ENCODE measurements around the gene ATOX1.
"Not testable (repeated sequence)": the region's sequence is repeated elsewhere in the genome, so short reads cannot be mapped to it uniquely, and the experiment has no call there.

The ATOX1 gene

DNA sequence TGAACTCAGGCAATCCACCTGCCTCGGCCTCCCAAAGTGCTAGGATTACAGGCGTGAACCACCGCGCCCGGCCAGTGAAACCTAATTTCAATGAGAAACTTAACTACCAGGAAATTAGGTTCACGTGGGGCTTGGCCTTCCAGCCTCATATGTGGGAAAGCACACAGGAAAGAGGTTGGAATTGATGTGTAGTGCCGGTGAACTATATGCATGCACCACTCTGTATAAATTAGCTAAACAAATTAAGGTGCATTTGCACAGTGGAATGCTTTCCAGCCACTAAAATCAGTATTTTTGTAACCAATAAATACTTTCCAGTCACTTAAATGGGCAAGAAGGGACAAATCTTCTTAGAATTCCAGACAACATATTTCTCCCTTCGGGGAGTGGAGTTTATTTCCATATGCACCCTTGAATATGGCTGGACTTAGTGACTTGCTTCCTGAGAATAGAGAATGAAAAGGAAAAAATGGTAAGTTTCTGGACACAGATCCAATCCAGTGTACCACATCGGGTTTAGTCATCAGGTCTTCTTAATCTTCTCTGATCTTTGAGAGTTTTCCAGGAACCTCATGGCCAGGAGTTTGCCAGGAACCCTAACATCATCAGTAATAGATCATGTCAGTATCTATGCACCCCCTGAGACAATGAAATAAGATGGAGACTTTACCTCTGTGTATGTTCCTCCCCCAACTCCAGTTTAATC, 24.9 kb downstream of the ATOX1 start:
- DNase-seq (ENCODE audit: low spot score) = no peak

DNA sequence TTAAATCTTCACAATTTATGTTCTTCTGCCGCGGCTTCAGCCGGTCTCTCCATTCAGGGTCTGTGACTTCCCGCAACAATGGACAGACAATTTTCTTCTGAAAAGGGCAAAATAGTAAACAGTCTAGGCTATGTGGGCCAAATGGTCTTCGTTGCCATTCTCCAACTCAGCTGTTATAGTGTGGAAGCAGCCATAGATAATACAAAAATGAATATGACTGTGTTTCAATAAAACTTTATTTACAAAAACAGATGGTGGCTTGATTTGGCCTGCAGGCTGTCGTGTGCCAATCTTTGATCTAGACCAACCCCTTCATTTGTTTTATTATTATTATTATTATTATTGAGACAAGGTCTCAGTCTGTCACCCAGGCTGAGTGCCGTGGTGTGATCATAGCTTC, 28.1 kb downstream of the ATOX1 start:
- no peak for DNase-seq (ENCODE audit: low spot score)

DNA sequence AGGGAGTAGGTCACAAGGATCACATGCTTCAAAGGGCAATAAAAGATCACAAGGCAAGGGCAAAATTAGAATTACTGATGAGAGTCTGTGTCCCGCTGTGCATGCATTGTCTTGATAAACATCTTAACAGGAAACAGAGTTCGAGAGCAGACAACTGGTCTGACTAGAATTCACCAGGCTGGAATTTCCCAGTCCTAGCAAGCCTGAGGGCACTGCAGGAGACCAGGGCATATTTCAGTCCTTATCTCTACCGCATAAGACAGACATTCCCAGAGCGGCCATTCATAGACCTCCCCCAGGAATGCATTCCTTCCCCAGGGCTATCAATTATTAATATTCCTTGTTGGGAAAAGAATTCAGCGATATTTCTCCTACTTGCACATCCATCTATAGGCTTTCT, 28.8 kb downstream of the ATOX1 start:
- not testable (repeated sequence) for DNase-seq (ENCODE audit: low spot score)

DNA sequence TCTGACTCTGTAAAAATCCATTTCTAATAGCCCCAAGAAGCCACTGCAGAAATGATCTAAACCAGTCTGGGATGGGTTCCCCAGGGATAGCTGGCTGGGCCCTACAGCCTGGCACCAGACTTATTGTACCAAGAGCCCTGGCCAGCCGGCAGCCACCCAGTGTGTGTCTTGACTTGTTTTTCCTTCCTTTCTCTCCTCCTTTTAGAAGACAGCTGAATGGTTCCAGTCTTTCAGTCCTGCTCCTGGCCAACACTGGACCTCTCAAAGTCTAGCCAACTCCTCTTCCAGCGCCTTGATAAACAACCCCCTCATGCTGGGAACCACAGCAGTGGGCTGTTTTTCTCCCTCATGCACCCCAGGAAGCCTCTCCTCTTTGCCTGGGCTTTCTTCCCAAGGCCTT, 34.1 kb downstream of the ATOX1 start:
- DNase-seq (ENCODE audit: low spot score) = no peak

DNA sequence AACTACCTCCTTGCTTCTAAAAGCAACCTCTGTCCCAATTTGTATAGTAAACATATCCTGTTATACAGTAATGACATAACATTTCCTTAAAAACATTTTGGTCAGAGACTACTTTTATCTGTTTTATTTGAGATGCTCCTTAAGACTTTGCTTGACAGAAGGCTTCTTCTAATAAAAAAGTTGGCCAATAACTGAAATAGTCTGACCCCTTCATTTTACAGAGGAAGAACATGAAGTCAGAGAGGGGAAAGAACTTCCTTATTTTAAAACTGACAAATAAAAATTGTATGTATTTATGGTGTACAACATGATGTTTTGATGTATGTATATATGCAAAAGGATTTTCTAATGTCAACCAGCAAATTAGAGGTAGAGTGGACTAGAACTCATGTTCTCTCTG, 35.9 kb downstream of the ATOX1 start:
- DNase-seq (ENCODE audit: low spot score) = no peak

DNA sequence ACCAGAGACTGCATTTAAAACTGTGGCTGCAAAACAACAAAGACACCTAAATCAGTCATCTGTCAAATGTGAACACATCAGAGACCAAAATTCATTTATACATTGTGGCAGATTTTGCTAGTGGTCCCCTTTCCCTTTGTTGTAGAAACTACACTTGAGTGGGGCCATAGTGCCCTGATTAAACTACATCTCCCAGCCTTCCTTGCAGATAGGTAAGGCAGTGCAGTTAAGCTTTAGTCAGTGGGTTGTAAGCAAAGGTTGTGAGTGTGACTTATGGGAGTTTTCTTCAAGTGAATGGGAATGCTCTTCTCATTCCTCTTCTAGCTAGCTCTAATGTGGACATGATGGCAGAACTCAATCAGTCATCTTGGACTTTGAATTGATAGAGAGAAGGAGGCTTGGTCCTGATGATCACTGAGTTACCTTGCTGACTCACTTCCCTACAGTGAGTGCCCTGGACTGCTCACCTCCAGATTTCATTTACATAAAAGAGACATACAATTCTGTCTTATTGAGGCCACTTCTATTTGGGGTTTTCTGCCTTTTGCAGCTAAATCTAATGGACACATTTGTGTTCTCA, 36.5 kb downstream of the ATOX1 start:
- DNase-seq (ENCODE audit: low spot score) = no peak

DNA sequence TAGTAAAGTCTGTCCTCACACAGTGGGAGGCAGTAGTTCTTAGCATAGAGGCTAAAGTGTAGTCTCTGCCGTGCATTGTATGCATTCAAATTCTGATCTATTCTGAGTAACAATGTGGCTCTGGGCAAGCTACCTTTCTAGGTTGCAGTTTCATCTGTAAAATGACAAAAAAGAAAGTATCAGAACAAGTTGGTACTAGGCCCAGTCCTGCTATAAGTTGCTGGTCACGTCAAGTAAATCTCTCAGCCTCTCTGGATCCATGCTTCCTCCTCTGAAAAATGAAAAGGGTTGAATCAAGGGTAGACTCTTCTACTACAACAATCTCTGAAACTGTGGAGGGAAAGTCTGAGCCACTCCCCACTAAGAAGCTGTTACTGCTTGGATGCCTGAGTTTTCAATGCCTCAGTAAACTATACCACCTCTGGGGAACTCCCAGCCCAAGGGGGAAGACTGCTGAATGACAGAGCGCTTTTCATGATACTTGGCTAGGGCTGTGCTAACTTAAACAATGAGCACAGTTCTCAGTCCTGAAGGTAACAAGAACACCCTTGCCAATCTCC, 37.3 kb downstream of the ATOX1 start:
- no peak for DNase-seq (ENCODE audit: low spot score)

DNA sequence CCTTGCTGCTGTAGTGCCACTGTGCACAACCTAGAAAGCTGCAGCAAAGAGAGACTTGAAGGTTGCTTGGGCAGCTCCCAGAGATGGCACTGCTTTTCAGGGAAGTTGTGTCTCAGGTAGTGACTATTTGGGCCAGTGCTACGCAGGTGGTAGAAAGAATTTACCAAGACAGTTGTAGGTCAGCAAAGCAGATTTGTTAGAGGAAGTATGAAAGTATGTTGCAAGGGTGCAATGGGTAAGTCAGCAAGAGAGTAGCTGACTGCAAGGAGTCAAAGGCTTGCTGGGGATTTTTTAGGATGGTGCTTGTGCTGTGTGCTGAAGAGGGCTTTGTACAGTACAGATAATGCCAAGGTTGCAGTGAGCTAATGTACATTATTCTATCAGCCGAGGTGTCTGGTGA, 38.2 kb downstream of the ATOX1 start:
- DNase-seq (ENCODE audit: low spot score) = no peak

DNA sequence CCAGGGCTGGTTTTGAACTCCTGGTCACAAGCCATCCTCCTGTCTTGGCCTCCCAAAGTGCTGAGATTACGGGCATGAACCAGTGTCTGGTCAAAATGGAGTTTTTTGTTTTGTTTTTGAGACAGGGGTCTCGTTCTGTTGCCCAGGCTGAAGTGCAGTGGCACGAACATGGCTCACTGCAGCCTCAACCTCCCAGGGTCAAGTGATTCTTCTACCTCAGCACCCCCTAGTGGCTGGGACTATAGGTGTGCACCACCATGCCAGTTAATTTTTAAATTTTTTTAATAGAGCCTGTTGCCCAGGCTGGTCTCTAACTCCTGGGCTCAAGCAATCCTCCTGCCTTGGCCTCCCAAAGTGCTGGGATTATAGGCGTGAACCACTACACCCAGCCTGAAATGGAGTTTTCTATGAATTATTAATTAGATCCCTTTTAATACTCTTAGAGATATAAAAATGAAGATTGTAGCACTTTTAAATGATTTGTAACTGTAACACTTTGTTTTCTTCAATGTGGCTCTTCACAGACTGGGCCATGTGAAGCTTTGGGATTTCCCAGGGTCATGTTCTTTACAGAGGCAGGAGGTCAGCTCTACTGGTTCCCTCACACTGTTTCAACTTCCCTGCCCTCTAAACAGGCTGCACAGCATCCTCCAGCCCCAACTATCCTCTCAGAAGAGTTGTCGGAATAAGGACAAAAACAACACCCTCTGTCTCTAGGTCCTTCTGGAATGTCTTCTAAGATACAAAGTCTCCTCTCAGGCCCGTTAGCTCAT, 39.0 kb downstream of the ATOX1 start:
- DNase-seq (ENCODE audit: low spot score) = no peak

DNA sequence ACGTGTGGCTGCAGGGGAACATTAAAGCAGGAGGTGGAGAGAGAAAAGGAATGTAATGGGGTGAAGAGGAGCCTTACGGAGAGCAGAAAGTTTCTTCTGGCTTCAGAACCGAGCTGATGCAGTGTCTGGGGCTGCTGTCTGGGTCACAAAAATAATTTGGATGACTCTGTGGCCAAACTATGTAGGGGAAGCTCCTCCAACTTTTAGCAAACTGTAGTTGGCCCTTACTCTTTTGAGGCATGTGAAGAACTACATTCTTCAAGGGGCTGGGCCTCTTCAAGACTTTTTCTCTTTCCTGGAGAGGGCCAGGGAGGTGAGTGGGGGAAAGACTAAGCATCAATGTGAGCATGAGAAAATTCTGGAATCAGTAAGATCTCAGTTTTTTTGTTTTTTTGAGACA, 39.8 kb downstream of the ATOX1 start:
- DNase-seq (ENCODE audit: low spot score) = no peak

DNA sequence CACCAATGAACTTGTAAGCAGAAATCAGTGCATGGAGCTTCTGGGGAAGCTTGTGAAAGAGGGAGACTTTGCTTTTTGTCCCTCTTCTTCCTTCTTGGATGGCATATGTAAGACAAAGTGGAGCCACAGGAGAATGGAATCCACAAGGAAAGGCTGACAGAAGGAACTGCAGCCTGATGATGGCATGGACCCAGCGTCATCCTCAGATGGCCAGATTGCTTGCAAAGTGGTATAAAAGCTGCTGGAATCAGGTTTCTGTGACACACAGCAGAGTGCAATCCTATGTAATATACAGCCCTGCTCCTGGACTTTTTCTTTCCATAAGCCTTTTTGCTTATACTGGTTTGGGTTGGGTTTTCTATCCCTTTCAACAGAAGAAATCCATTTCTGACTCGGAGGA, 40.3 kb downstream of the ATOX1 start:
- no peak for DNase-seq (ENCODE audit: low spot score)

DNA sequence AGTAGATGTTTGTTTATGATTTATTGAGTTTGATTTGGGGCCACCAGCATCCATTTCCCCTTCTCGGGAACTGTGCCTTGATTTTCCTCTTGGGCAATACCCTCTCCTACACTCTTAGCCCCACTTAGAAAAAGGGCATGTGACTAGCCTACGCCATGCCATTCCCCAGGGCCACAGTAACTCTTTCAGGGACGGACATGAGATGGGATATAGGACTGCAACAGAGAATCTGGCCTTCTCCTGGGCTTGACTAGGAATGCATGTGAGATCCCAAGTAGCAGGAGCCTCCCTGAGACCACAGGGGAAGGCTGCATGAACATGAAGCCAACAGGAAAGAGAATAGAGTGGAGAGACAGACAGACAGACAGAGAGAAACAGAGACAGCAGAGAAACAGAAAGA, 41.0 kb downstream of the ATOX1 start:
- DNase-seq (ENCODE audit: low spot score) = no peak

DNA sequence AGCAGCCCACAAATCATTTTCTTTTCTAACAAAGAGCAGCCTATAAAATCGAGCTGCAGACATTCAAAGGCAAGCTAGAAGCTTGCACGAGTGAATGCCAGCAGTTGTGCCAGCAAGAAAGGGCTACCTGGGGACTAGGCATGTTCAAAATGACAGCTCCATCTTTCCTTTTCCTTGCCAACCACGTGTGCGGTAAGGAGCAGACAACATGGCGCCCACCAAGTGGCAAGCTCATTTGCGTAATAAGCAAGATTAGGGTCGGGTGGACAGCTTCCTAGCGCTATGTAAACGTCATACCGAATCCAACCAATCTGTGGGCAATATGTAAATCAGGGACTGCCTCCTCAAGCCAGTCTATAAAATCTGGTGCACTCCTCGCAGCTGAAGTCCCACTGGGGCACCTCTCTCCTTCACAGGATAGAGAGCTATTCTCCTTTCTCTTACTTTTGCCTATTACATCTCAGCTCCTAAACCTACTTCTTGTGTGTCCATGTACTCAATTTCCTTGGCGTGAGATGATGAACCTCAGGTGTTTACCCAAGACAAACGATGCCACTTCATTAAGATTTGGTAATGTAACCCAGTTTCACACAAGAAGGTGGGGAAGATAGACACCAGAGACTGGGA, 49.2 kb downstream of the ATOX1 start:
- no peak for DNase-seq (ENCODE audit: low spot score)

DNA sequence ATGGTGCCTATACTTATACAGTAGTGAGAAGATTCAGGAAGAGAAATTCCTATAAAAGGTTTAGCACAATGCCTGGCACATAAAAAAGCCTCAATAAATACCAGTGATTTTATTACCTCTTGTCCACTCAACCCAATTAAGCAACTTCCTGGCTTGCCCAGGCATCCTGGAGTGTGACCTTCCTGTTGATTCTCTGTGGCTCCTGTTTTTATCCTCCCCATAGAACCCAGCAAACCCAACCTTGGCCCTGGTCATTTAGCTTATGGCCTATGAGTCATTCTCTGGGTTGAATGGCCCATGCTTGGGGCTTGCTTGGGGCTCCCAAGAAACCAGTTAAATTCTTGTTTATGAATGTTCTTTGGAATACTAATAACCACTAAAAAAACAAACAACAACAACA, 50.3 kb downstream of the ATOX1 start:
- DNase-seq (ENCODE audit: low spot score) = no peak

DNA sequence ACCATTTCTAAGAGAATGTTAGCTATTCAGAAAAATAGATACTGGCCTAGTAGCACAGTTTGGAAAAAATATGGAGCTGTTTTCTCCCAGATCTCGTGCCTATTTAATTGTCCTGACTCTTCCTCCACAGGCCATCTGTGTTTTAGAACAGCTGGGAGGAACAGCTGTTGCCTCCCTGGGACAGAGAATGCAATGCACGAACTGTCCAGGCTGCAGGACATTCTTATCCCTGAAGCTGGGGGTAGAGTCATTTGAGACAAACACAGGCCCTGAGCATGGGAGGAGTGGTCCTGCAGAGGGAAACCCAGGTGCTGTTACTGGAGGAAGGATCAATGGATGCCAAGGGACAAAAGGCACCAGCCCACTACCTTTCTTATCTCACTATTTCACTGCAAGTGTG, 50.9 kb downstream of the ATOX1 start:
- no peak for DNase-seq (ENCODE audit: low spot score)

DNA sequence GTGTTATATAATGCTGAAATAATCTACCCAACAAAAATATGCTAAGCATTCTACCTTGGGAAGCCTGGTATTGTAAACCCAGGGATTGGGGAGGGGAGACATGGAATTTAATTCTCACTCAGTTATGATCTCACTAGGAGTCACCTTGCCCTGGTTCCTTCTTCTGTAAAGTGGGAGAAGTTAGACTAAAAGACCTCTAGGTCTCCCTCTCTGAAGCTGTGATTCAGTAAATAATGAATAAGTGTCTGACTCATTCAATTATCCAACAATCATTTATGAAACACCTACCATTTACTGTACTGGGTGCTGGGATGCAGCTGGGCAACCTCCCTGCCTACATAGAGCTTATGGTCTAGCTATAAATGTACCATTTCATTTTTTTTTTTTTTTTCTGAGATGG, 51.5 kb downstream of the ATOX1 start:
- no peak for DNase-seq (ENCODE audit: low spot score)

DNA sequence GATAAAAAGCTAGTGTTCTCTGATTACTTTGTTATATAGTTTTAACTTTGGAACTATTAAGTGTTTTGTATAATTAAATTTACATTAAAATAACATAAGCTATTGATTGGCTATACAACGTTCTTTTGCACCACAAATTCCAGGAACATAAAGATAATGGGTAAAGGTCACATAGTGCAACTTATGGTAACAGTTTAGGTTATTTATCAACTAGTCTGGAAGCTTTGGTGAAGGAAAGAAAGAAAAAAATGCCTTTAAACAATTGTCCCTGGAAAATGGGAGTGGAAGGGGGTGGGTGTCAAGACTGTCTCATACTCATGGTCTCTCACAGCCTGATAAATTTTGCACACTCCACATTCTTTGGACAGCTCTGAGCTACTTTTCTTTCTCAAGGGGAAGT, 54.7 kb downstream of the ATOX1 start:
- no peak for DNase-seq (ENCODE audit: low spot score)

DNA sequence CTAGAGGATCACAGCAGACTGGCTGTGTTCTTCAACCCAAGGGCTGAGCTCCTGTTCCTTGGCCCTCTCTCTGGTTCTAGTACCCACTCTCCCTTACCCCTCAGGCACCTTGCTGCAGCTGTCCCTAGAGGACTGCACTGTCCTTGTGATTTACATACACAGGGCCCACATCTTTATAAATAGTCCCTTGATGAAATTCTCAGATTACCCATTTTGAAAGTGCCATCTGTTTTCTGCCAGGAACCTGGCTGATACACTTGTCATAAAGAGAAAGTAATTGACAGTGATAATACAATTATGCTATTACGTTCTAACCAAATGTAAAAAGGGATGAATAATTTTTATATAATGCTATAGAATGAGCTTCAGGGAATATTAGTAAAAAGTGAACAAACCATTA, 55.2 kb downstream of the ATOX1 start:
- no peak for DNase-seq (ENCODE audit: low spot score)

DNA sequence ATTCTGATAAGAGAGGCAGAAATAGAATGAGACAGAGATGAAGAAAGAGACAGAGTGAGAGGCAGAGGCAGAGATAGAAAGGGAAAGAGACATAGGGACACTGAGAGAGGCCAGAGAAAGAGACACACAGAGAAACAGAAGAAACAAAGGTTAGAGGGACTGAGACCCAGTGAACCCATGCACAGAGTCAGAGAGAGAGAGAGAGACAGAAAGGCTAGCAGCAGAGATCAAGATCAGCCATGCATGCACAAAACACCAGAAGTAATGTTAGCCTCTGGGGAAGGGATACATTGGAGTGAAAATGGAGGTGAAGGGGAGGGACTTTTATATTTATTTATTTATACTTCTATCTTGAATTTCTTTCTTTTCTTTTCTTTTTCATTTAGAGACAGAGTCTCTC, 57.6 kb downstream of the ATOX1 start:
- no peak for DNase-seq (ENCODE audit: low spot score)

DNA sequence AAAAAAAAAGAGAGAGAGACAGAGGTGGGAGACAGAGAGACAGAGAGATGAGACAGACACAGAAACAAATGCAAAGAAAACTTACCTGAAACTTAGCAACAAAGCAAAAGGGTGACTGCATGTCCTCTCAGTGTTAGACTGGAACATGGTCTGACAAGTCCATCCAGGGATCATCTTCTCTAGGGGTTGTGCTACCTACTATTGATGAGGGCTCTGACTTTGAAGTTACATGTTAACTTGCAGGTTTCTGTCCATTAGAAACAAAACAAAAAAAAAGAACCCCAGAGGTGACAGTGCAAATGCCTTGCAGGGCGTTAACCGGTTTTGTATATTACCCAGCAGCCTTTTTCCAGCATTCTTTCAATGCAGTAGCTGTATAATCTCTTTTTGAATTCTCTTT, 58.1 kb downstream of the ATOX1 start:
- no peak for DNase-seq (ENCODE audit: low spot score)

DNA sequence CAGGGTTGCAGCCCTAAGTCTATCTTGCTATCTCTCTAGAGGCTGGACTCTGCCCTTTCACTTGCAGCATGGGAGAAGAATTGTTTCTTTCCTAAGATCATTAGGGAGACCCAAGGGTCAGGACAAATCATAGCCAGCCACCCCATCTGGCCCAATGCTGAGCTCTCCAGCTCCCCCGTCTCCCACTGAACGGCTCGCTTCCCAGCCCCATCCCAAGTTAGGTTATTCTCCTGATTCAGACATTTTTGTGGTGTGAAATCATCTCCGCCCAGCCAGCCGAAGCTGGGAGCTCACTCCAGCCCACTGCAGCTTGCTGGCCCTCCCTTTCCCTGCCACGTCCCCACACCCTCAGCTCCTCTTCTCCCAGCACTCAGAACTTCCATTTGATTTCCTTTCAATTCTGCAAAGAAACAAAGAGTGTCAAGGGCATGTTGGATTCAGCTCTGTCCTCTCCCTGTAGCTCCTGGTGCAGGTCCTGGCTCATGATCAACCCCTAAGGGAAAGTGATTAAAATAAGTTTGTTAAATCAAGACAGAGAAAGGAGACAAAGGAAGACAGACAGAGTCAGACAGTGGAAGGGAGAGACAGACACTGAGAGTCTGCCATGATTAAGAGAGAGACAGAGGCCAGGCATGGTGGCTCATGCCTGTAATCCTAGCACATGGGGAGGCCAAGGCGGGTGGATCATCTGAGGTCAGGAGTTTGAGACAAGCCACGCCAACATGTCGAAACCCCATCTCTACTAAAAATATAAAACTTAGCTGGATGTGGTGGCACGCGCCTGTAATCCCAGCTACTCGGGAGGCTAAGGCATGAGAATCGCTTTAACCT, 59.1 kb downstream of the ATOX1 start:
- peak; percentile 34 for DNase-seq (ENCODE audit: low spot score)

DNA sequence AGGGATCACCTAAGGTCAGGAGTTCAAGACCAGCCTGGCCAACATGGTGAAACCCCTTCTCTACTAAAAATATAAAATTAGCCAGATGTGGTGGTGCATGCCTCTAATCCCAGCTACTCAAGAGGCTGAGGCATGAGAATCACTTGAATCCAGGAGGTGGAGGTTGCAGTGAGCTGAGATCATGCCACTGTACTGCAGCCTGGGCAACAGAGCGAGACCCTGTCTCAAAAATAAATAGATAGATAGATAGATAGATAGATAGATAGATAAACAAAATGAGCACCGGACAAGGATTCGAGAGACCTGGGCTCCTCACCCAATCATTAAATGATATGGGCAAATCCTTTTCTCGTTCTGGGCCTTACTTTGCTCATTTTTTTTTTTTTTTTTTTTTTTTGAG, 60.4 kb downstream of the ATOX1 start:
- not testable (repeated sequence) for DNase-seq (ENCODE audit: low spot score)

Measured in HuH-7.5 (cell line).